Activated CD8-positive, alpha-beta memory T cell treated with anti-CD3 and anti-CD28 coated beads for 48 hours (primary cell): ENCODE data around the gene ATG13.
"Not testable (repeated sequence)": the region's sequence is repeated elsewhere in the genome, so short reads cannot be mapped to it uniquely, and the experiment has no call there.

Source experiments
- DNase-seq, 3 experiments: peaks; one replicate each; pipeline ENCODE4 v3.0.0-alpha.2; 2020; ENCODE audit warnings: low read depth in 2 of 3, low spot score in 2 of 3

The ATG13 gene

DNA sequence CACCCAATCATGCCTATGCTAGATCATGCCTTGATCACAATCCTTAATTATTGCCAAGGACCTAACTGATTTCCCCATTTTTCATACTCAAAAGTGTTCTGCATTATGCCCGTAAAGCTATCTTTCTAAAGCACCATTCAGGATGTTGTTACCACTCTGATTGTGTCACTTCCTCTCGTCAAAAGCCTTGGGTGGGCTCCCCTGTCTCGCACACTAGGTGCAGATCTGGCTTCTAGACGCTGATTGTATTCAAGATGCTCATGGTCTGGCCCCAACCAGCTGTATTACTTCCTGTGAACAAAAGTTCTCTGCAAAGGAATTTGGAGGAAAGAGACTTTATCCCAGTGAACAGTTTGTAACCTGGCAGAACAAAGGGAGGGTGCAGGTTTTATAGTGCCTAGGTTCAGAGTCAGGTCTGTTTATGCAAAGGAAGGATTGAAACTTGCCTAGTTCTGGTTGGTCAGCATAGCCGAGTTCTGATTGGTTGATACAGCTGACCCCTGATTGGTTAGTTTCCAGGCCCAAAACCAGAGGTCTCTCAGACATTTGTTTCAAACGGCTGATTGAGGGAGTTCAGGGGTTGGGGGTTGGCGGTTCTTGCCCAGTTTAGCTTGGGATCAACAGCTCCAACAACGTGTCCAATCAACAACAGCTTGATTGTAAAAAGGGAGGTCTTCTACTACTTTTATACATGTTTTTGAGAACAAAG is 25.4 kb downstream of the ATG13 start:
- no peak for DNase-seq

DNA sequence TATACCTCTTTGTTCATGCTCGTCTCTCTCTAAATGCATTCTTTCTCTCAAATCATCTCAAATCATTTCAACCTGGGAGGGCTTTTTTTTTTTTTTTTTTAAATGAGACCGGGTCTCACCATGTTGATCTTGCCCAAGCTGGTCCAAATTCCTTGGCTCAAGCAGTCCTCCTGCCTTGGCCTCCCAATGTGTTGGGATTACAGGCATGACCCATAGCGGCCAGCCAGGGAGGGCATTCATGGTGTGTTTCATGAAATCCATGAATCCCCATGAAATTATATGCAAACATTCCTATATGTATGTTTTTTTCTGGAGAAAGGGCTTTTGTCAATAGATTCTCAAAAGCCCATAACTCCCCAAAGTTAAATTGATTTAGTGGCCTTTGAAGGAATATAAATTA is 26.2 kb downstream of the ATG13 start:
- no peak for DNase-seq

DNA sequence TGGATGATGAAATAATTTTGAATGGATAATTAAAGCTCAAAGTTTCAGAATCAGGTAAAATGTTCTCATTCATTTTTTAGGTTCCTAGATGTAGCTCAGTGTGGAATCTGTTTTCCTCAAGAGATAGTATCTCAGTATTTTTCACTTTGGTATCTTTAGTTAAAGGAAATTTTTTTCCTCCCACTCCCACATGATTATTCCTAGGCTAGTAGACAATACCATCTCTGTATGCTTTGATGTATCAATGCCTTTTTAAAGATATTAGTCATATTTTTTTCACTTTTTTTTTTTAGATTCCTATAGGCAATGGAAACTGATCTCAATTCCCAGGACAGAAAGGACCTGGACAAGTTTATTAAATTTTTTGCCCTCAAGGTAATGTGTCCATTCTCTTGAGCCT is 26.6 kb downstream of the ATG13 start:
- DNase-seq, result no peak

DNA sequence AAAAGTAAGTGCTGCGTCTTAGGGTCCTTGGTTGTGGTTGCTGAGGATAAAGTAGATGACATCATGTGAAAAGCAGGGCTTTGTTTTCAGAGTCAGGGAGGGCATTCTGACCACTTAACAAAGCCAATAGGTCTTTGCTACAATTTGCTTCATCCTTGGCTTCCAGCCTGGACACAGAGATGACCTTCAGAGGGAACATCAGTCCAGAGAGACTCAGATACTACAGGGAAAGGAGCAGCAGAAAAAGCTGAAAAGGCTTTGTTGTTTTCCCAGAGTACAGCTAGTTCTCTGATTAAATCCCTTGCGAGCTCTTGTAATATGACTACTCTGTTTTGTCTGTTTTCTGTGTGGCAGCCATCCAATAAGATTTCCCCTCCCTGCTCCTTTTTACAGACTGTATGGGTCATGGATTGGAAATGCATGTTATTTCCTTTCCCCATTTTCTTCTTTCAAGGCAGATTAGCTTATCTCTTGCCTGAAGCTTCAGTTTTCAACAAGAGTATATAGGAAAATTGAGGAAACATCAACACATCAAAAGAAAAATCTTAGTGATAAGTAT is 31.9 kb downstream of the ATG13 start:
- no peak for DNase-seq

DNA sequence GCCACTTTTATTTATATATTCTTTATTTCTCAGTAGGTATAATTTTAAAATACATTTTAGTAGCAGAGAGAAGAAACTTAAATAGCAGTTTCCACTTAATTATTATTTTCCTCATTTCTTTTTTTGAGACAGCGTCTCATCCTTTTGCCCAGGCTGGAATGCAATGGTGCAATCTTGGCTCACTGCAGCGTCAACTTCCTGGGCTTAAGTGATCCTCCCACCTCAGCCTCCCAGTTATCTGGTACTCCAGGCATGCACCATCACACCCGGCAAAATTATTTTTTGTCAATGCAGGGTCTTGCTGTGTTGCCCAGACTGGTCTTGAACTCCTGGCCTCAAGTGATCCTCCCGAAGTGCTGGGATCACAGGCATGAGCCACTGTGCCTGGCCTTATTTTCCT is 38.3 kb downstream of the ATG13 start:
- DNase-seq, result no peak

DNA sequence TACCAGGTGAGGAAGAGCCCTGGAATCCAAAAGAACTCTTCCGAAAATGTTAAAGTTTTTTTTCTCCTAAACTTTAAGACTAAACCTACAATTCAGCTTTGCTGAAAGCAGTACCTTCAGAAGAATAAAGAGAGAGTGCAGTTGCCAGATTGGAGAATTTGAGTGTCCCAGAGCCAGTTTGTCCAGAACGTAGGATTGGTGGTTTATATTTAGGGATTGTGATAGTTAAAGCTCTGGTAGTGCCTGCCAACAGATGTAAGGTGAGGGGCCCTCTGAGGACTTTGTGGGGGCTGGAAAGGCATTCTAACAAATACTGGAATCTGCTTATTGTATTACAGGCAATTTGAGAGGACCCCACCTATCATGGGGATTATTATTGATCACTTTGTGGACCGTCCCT is 39.8 kb downstream of the ATG13 start:
- DNase-seq, result no peak

DNA sequence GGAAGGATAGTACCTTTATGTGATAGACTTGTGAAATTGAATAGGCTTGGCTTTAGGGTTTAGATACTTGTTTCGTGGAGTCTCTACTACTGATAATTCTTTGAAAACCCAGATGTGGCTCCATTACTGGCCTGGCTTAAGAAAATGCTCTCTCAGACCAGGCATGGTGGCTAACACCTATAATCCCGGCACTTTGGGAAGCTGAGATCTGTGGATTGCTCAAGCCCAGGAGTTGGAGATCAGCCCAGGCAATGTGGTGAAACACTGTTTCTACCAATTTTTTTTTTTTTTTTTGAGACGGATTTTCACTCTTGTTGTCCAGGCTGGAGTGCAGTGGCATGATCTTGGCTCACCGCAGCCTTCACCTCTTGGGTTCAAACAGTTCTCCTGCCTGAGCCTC is 40.9 kb downstream of the ATG13 start:
- DNase-seq, result no peak

DNA sequence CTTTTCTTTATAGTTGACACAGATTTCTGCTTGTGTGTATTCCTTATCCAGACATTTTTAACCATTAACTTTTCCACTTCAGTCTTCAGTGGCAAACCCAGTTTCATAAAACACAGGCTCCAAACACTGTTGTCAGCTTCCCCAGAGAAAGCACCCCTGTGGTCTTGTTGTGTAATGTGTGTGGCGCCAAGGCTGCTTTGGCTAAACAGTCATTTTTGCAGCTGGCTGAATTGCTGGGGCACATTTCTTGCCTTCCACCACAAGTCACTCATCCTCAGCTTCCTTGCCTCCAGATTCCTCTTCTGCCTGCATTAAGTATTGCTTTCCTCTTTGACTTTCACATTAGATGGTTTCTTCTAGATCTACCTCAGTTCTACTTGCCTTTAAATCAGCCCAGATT is 42.6 kb downstream of the ATG13 start:
- DNase-seq, result no peak

DNA sequence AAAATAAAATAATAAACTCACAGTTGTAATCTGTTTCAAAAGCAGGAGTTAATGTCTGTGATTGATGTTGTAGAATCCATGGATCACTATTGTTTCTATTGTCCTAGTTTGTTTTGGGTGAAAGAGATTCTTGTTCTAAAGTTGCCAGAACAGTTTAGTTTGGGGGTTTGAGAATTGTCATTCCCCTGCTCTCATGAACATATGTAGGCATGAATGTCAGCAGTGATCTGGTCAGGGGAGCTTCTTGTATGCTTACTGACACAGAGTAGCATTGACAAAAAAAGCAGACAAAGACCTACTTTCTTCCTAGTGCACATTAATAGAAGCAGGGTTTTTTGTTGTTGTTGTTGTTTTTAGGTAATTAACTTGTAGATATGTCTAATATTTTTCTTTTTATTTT is 44.5 kb downstream of the ATG13 start:
- DNase-seq, result no peak

DNA sequence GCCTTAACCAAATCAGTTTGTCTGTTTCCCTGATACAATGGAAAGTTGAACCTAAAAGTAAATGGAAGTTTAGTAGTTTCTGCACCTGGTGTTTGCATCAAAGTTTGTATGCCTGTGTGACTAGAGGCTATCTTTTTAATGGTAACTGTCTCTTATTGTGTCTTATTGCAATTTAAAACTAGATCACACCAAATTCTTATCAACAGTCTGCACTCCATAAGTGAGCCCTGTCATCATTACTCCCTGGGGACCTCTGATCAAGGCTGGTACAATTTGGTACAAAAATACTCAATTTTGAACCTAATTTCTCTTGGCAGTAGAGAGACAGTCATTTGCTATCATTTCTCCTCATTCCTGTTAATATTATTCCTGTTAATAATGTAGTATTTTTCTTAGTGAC is 45.0 kb downstream of the ATG13 start:
- DNase-seq, result no peak

DNA sequence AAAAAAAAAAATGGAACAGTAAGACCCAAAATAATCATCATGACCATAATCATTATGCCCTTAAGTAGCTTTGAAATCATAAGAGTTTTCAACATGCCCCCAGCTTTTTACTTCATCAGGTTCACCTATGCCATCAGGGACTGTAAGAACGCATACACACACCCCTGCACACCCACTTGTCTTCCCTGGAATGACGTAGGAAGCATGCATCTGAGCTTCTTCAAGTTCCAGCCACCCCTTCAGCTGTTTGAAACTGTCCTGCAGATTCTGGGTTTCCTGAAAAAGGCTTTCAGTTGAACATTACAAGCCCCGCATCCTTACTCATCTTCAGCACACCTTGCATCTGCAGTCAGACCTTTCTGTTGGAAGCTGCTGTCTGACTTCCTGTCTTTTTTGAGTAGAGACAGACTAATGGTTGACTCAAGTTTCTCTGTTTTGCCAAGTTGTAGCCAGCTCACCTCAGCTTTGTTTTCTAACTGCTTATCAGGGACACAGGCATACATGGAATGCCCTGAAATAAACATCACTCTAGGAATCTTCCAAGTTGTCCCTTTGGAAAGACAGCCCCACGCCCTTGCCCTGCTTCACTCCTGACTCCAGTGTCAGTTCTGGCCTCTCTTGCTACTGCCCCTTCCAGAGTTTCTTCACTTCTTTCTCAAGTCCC is 46.1 kb downstream of the ATG13 start:
- no peak for DNase-seq

DNA sequence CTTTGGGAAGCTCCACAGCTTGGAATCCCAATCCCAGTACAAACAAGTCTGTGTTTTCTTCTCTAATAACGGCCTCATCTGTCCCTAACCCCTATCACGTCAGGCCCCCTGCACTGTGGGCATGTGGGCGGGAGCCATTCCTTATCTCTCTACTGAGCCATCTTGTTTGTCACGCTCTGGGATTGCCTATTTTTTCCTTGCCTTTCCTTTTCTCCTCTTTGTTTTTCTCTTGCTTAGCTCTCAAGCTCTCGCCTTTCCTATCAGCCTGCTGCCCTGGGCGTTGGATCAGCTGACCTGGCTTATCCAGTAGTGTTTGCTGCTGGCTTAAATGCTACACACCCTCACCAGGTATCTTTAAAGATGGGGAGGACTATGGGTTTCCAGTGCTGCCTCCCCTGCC is 47.3 kb downstream of the ATG13 start:
- DNase-seq, result no peak

DNA sequence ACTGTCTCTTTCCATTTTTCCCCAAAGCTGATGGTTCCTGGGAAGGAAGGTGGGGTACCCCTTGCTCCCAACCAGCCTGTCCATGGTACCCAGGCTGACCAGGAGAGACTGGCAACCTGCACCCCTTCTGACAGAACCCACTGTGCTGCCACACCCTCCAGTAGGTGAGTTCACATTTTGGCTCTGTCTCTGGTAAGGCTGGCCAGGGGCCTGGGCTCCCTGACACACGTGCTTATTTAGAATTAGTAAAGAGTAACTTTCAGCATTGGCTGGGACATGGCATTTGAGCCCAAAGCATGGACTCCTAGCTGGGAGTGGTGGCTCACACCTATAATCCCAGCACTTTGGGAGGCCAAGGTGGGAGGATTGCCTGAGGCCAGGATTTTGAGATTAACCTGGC is 48.0 kb downstream of the ATG13 start:
- no peak for DNase-seq

DNA sequence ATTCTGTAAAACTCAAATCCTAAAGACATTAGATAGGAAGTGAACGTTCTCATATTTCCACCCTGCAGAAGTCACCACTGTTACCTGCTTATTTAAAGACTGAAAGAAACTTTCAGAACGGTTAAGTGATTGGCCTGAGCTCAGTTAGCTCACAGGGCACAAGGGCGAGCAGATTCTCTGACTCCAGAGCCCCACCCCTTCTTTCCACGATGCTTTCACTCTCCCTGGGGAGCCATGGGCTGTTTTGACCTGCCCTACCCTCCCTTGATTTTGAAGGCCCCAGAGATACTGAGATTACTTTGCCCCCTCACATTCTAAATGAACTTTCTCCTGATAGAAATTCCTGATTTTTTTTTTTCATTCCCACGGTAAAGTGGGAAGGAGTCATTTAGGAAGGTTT is 49.2 kb downstream of the ATG13 start:
- no peak for DNase-seq

DNA sequence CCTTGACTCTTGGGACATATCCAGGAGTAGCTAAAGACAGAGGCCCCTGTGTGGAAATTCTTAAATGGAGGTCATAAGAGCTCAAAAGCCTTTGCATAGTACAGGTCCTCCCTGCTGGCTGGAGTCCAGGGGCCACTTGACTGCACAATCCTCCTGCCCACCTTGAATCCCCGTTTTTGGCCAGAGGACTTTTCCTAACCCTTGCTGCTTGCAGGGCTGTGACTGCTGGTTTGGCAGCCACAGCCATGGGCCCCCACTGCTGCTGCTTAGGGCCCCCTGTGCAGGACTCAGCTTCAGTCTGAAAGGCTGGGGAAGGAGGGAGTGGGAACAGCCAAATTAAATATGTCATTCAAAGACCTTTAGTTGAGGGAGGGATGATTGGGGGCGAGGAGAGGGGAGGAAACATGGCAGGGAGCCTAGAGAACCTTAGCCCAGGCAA is 49.7 kb downstream of the ATG13 start:
- no peak for DNase-seq

DNA sequence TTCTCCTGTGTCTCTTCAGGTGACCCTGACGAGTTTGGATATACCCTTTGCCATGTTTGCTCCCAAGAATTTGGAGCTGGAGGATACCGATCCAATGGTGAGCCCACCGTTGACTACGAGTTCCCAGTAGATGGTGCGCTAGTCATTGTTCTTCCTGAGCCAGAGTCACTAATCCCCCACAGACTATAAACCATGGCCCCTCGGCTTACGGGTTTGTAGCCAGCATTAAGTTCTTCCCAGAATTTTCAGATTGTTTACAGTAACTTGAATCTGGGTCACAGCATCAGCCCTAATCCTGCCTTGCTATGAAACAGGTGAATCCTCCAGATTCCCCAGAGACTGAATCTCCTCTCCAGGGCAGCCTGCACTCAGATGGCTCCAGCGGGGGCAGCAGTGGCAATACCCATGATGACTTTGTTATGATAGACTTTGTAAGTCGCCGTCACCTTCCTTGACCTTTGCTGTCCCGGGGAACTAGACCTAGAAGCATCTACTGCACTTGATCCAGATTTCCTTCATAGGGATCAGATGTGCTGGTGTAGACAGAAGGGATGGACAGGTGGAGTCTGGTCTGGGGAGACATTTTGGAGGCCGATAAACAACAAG is 51.2 kb downstream of the ATG13 start:
- DNase-seq, result no peak

DNA sequence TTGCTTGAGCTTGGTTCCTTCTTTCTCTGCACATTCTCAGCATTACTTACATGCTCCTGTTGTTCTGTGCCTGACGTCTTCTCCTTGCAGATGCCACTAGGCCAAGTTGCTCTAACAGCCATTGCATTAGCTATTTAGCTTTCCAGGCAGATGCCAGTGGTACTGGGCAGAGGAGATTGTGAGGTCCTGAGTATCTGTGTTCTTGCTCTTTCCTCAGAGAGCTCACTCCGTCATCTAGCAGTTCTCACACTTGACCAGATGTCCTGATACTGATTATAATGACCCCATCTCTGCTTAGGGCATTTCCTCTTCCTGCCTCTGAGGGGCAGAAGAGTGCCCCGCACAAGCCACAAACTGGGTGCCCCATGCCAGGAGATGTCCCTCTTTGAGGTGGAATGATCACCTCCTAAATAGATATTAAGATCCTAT is 52.4 kb downstream of the ATG13 start:
- DNase-seq, result no peak

DNA sequence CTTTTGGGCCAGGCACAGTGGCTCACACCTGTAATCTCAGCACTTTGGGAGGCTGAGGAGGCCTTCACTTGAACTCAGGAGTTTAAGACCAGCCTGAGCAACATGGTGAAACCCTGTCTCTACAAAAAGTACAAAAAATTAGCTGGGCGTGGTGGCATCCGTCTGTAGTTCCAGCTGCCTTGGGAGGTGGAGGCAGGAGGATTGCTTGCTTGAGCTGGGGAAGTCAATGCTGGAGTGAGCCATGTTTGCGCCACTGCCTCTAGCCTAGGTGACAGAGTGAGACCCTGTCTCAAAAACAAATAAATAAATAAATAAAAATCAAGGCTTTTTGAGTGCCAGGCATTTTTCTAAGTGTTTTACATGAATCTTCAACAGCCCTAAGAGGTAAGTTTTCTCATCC is 53.2 kb downstream of the ATG13 start:
- not testable (repeated sequence) for DNase-seq

DNA sequence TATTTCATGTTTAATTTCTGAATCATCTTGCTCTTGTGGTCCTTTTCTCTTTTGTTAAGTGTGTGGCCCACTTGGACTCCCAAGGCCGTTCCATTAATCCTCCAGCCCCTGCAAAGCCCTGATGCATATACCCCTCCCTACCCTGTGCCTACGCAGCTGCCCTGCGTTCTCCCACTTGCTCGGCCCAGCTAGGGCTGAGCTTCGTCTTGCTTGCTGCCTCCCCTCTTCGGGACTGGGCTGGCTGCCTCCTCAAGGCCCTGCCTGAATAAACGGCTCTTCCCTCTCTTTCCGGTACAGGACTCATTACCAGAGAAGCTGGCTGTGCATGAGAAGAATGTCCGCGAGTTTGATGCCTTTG is 54.6 kb downstream of the ATG13 start:
- DNase-seq, result no peak

DNA sequence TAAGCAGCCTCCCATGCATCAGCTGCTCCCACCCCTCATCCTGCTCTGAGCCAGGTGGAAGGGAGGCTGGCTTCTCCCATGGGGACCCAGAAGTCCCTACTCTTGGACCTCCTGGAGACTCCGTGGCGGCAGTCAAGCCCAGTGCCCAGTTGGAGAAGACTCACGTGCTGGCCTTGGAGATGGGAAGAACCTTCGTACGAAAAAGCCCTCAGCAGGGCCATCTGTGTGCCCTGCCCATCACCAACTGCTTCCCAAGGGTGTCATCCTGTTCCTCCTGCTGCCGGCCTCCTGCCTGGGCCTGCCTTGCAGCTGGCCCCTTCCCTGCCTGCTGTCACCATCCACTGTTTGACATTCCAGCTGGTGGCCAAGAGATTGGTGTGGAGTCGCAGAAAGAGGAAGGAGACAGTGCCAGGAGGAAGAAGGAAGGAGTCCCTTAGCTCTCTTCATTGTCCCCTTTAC is 55.1 kb downstream of the ATG13 start:
- DNase-seq, result no peak

DNA sequence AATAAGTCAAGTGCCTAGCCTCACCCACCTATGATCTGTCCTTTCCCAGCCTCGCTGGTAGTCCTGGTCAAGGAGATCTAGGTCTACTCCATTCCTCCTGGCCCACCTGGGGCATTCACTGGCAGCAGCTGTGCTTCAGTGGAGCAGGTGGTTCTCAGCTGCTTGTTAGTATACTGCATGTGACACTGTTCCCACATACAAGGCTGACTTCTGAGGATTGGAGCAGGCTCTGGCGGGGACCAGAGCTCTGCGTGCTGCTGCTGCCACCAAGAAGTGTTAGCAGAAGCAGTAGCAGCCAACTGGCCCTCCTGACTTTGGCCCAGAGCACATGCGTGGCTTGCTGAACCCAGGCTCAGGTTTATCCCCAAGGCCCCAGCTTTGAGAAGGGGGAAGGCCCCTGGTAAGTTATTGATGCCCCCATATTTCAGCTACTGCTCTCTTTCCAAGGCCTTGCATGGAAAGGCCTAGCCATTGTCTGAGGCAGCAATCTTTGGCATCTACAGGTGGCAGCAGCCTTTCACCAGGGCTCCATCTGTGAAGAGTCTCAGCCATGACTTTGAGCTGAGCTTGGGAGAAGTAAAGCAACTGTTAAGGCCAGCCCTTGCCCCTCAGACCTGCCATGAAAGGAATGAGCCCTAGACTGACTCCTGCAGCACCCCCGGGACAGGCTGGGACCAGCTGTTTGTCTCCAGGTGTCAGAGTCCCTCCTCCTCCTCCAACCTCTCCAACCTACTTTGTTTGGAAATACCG is 56.5 kb downstream of the ATG13 start:
- DNase-seq, result no peak
